Measurements from ENCODE around the gene BSN.

DNA sequence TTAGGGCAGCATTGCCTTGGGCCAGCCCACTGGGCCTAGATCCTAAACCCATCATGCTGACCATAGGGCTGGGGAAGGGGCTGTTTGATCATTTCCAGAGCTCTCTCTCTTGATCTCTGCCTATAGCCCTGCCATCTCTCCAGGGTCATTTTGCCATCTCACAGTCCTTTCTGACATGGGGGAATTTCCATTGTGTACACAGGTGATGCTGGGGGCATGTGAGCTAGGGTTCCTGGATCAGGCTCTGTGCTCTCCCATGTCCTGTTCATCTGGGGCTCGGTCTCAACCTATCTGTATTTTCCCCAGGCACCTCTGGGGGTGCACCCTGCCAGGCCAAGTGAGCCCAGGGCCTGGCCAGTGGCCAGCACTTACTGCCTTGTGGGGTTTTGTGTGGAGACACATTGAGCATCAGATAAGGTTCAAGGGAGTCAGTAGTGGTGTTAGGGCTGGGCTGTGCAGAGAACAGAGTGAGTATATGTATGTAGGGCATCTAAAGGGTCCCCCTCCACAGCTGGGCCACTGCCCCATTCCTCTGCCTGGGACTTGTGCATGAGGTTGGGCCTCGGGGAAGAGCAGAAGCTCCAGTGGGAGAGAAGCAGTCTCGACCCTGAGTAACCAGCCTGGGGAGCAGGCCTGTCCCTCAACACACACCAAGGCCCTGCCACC, 94.2 kb downstream of the BSN start:
- TF ChIP-seq CTCF (conservative IDR thresholded peaks at IDR 0.05) (no peak), EZH2 (IDR thresholded peaks at IDR 0.05; ENCODE audit: low read depth) (no peak)
